DMS53 treated with DMSO at 0.1 percent for 48 hours (cell line): ENCODE results near the gene FANK1.
"Not testable (repeated sequence)": the region's sequence is repeated elsewhere in the genome, so short reads cannot be mapped to it uniquely, and the experiment has no call there.

Source experiments
- DNase-seq: peaks from one replicate; lab custom pipeline; 2025; ENCODE audit not compliant: unreplicated experiment; lab: John Stamatoyannopoulos, UW

Gene FANK1

GRCh38 chr10:125886914-125887512 is 9.4 kb upstream of the FANK1 start:
- no peak for DNase-seq

DNA sequence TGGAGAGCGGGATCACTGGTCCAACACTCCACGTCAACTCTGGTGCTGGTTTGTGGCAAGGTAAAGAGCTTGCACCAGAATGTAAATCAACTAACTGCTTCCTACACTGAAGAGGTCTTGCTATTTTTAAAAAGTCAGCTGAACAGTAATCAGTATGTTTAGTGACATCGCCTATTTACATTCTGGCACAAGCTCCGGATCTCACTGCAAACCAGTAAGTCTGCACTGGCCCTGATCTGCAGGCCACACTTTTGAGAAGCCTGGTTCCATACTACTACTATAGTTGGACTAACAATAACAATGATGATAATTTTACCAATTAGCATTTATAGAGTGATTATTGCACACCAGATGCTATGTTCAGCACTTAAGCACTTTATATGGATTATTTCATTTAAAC is 6.9 kb upstream of the FANK1 start:
- not testable (repeated sequence) for DNase-seq

DNA sequence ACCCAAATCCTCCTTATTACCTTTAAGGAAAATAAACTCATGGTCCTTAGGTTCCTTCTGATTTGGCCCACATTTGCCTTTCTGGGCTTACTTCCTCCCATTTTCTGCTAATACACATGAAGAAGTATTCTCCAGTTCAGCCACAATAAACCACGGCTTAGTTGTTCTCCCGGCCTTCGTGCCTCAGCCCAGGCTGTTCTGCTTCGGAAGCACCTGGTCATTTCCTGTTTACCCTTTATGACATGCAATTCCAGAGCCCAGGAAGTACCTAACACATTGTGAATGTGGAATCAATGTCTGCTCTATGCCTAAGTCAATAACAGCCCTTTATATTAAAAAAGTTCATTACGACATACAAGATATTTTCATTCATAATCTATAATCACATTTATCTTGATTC is 4.0 kb upstream of the FANK1 start:
- DNase-seq, result peak; percentile 43

GRCh38 chr10:125894176-125894575 is 2.2 kb upstream of the FANK1 start:
- not testable (repeated sequence) for DNase-seq

DNA sequence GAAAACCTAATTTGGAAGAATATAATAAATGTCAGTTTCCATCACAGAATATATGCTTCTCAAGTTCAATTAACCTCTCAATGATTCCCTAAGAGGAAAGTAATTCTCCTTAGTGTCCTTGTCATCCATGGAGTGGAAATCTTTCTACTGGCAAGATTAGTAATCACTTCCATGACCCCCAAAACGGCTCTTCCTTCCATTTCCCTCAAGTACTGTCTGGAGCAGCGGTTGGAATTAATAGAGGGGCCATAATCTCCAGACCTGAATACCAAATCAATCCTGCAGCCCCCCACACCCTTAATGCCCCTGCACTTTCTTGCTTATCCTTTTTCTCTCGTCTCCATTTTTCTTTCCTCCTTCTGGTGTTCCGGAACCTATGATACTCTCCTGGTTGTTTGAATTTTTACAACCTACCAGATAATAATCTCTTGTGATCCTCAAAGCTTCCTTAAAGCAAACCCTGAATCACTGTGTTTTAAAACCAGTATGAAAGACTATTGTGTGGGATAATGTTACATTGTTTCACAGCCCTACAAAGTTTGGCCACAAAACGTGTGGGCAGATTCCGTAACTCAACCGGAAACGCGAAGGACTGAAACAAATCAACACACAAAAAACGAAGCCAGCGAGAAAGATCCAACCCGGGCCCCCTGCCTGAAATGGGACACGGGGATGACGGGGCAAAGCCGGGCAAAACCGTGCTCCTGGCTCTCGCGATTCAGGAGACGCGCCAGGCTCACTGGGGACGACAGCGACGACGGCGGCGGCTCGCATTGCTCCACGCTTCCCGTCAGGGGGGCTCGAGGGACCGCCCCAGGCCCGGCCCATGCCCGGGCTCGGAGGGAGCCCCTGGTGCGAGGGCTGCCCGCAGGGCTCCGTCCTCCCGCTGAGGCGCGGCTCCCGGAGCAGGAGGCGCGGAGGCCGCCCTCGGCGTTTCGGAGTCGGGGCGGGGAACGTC is 955 bp upstream of the FANK1 start:
- peak; percentile 13 for DNase-seq

DNA sequence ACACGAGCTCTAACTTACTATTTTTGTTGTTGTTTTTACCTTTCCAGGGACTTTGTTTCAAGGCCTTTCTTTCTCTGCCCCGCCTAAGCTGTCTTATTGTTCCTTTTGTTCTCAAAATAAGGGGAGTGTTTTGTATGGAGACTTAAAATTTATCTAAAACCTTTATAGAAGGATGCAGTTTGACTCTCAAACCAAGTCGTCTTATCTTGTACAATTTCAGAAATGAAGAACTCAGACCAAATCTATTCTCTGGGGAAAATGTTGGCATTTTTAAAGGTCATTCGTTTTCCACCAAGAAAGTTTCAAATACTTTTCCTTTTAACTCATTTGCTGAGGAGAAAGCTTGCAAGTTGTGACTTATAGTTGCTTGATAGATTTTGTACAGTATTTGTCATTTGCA is 953 bp downstream of the FANK1 start:
- not testable (repeated sequence) for DNase-seq

DNA sequence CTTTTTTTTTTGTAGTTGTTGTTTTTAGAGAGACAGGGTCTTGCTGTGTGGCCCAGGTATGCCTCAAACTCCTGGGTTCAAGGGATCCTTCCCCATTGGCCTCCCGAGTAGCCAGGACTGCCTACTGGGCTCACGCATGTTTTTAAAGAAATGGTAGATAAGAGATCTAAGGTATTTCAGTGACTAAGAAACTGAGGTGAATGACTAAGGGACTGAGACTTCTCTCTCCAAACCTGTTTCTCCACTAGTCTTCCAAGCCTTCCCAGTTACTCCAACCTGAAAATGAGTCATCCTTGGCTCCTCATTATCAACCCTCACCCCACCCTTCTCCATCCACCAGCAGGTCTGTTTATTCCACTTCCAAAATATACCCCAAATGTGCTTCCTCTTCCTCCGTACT is 4.6 kb downstream of the FANK1 start:
- DNase-seq, result not testable (repeated sequence)

- DNase-seq, result not testable (repeated sequence)
These were observed 6.8 kb downstream of the FANK1 start for GRCh38 chr10:125903135-125903640.

DNA sequence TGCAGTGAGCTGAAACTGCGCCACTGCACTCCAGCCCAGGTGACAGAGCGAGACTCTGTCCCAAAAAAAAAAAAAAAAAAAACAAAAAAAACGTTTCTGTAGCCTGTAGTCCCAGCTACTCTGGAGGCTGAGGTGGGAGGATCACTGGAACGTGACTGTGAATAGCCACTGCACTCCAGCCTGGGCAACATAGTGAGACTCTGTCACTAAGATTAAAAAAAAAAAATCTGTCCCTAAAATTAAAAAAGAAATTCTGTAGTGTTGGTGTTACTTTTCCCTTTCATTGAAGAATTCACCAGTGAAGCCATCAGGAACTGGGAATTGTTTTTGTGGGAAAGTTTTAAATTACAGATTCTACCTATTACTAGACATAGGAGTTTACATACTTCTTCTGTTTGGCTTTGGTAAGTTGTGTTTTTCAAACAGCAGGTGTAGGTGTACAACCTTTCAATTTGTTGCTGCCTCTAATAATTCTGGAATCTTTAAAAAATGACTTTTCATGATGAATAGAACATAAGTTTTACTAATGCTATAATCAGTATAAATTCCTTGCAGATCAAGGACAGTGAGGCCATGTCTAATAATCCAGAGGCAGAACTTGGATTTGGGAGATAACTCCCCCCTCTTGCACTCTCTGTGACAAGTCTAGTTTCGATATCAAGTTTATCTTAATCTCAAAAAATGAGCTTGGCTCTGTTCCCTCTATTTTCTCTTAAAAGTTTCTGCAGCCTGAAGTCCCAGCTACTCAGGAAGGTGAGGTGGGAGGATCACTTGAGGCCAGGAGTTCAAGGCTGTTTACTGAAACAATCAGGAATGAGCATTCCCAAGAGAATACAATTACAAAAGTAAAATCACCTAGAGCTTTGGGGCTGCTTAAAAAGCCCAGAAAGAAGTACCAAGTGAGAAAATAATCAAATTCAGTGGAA is 9.0 kb downstream of the FANK1 start:
- not testable (repeated sequence) for DNase-seq

DNA sequence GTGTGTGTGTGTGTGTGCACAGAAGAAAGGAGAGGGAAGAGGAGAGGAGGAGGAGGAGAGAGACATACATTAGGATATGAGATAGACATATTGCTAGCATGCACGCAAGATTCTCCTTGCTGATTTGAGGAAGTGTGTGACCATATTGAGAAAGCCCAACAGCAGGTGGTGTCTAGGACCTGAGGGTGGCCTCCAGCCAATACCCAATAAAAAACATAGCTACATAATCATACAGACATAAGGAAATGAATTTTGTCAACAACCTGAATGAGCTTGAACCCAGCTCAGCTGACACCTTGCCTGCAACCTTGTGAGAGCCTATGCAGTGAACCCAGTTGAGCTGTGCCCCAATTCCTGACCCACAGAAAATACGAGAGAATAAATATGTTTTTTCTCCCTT is 11.2 kb downstream of the FANK1 start:
- not testable (repeated sequence) for DNase-seq

- not testable (repeated sequence) for DNase-seq
These were observed 12.4 kb downstream of the FANK1 start for GRCh38 chr10:125908813-125909212.

DNA sequence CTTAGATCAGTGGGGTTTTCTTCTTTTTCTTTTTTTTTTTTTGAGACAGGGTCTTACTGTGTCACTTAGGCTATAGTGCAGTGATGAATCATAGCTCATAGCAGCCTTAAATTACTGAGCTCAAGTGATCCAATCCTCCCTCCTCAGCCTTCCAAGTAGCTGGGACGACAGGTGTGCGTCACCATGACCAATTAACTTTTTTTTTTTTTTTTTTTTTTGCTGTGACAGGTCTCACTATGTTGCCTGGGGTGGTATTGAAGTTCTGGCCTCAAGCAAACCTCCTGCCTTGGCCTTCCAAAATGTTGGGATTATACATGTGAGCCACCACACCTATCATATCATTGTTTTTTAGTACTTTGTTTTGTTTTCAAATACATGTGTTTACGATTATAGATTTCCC is 13.1 kb downstream of the FANK1 start:
- not testable (repeated sequence) for DNase-seq

- no peak for DNase-seq
These were observed 14.8 kb downstream of the FANK1 start for GRCh38 chr10:125911145-125911544.

DNA sequence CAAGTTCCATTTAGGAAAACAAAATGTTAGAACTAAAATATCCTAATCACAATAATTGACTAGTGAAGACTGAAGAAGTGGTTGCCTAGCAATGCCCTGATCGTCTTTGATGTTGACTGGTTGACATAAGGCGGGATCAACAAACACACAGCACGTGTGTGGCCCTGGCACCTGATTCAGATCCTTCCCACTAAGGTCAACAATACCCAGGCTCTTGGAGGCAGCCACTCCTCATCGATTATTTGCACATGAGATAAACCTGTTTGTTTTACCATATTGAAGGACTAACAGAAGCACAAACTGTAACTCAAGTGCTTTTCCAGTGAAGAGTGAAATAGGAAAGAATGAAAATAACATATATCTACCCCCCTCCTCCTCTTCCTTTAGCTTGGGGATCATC is 15.6 kb downstream of the FANK1 start:
- peak; percentile 97 for DNase-seq

GRCh38 chr10:125913277-125913676 is 16.9 kb downstream of the FANK1 start:
- DNase-seq, result peak; percentile 12

DNA sequence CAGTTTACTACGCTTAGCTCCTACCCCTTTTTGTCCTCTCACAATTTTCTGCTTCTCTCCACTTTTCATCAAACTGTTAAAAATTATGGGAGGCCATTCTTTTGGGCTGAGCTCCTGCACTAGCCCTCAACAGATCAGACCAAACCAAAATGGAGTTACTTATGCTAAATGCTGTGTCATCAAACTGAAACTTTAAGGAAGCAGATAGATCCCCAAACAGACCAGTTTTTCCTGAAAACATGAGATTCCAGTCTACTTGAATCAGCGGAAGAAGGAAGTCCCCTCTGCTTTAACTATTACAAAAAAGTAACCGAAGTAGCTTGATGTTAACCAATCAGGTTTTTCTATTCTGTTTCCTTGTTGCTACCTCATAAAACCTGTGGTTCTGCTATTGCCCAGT is 20.6 kb downstream of the FANK1 start:
- DNase-seq, result no peak

GRCh38 chr10:125917704-125918361 is 21.5 kb downstream of the FANK1 start:
- not testable (repeated sequence) for DNase-seq

- DNase-seq, result not testable (repeated sequence)
These were observed 25.4 kb downstream of the FANK1 start for GRCh38 chr10:125921643-125922306.

DNA sequence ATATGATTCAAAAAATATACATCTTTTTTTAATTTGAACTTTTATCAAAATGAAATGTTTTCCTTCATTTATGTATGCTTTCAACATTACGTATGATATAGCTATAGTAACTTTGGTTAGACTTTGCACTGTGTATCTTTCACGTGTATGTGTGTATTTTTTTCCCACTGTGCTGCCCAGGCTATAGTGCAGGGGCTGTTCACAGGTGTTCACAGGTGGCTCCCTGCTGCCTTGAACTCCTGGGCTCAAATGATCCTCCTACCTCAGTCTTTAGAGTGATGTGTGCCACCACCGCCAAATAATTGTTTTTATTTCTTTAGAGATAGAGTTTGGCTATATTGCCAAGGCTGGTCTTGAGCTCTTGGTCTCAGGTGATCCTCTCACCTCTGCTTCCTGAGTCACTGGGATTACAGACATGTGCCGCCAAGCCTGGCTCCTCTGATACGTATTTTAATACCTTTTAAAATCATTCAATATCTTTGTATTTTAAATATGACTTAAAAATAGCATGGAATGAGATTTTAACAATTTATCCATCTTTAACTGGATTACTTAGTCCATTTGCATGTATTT is 29.0 kb downstream of the FANK1 start:
- DNase-seq, result no peak

DNA sequence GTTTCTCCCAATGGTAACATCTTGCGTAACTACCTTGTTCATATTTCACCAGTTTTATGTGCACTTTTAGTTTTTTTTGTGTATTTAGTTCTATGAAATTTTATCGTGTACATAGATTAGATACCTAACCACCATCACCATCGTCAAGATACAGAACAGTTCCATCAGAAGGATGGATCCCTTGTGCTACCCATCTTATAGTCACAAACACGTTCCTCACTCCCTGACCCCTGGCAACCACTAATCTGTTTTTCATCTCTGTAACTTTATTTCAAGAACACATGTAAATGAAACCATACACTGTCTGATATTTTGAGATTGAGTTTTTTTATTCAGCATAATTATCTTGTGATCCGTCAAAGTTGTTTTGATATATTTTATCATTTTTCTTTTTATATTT is 29.9 kb downstream of the FANK1 start:
- DNase-seq, result no peak
